ENCODE data around the gene FAM161A.
"Not testable (repeated sequence)": the region's sequence is repeated elsewhere in the genome, so short reads cannot be mapped to it uniquely, and the experiment has no call there.

Gene FAM161A

DNA sequence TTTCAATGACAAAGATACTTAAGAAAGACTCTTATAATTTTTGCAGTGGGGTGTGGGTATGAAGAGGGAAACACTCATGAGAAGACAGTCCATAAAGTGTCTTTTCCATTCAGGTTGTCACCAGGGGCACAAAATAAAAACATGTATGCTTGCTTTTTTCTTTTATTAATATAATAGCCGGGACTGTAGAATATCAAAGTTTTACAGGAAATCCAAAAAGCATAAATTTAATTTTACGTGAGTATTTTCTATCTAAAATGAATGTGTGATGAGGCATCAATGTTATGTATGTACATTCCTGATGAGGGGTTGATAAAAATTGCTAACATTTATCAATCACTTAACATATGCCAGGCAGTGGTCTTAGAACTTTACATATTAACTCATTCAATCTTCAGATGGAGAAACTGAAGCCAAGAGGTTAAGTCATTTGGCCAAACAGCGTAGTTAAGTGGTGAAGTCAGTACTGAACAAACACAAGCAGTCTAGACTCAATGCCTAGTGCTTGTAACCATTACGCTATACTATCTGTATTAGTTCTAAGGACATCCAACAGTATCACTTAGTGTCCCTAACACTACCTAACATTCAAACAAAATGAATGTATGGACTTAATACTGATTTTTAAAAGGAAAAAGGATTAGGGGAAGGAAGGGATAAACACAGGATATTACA, 23.8 kb upstream of the FAM161A start:
- Histone ChIP-seq H3K36me3 (ENCODE audit: control insufficient read depth in 2 of 2, insufficient read depth in 2 of 2, low read length in 2 of 2) (peaks cover 45 to 63% of the 10 kb centered on the region in 2 donors), H3K9me3 (ENCODE audit: control insufficient read depth in 2 of 2, low read length in 2 of 2) (no peaks in the 10 kb centered on the region), H3K27ac (ENCODE audit: low read depth in 2 of 2, low read length in 2 of 2) (no peak overlapping the region), H3K9ac (ENCODE audit: low read depth in 1 of 2, low read length in 2 of 2) (no peak overlapping the region), H3K27me3 (ENCODE audit: control insufficient read depth in 2 of 2, insufficient read depth in 2 of 2, low read length in 2 of 2) (no peaks in the 10 kb centered on the region), H3K4me1 (ENCODE audit: control insufficient read depth in 2 of 2, insufficient read depth in 2 of 2, low read length in 2 of 2) (no peaks in the 10 kb centered on the region), H3K4me3 (ENCODE audit: low read length in 2 of 2) (no peak overlapping the region)

DNA sequence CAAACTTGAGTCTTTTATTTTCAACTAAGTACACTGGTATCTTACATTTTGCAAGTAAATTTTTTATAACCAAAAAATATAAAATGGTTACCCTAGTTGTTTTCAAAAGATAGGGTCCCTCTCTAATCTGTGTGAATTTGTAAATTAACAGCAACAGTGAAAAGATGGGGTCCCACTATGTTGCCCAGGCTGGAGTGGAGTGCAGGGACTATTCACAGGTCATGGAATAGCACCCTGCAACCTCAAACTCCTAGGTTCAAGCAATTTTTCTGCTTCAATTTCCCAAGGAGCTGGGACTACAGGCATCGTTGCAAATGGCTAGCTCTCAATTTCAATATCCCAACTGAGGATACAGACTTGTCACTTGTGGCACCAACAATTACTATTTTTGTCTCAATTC, 22.5 kb upstream of the FAM161A start:
- H3K36me3 ChIP-seq (ENCODE audit: control insufficient read depth in 2 of 2, insufficient read depth in 2 of 2, low read length in 2 of 2) = peaks cover 51 to 65% of the 10 kb centered on the region in 2 donors
- no peak overlapping the region for H3K27ac ChIP-seq (ENCODE audit: low read depth in 2 of 2, low read length in 2 of 2)
- no peaks in the 10 kb centered on the region for H3K9me3 ChIP-seq (ENCODE audit: control insufficient read depth in 2 of 2, low read length in 2 of 2)

DNA sequence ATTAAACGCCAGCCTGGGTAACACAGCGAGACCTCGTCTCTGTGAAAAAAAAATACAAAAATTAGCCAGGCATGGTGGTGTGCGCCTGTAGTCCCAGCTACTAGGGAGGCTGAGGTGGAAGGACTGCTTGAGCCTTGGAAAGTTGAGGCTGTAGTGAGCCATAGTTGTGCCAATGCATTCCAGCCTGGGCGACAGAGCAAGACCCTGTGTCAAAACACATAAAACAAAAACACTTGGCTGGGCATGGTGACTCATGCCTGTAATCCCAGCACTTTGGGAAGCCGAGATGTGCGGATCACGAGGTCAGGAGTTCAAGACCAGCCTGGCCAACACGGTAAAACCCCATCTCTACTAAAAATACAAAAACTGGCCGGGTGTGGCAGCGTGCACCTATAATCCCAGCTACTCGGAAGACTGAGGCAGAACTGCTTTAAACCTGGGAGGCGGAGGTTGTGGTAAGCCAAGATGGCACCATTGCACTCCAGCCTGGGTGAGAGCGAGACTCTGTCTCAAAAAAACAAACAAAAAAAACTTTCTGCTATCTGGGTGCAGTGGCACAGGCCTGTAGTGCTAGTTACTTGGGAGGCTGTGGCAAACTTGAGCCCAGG, 12.7 kb upstream of the FAM161A start:
- H3K9me3 ChIP-seq (ENCODE audit: control insufficient read depth in 2 of 2, low read length in 2 of 2); H3K9ac ChIP-seq (ENCODE audit: low read depth in 1 of 2, low read length in 2 of 2); H3K4me3 ChIP-seq (ENCODE audit: low read length in 2 of 2); H3K27me3 ChIP-seq (ENCODE audit: control insufficient read depth in 2 of 2, insufficient read depth in 2 of 2, low read length in 2 of 2); H3K4me1 ChIP-seq (ENCODE audit: control insufficient read depth in 2 of 2, insufficient read depth in 2 of 2, low read length in 2 of 2); H3K27ac ChIP-seq (ENCODE audit: low read depth in 2 of 2, low read length in 2 of 2): not testable (repeated sequence)
- peaks cover 23 to 48% of the 10 kb centered on the region in 2 donors for H3K36me3 ChIP-seq (ENCODE audit: control insufficient read depth in 2 of 2, insufficient read depth in 2 of 2, low read length in 2 of 2)

More for the DNA sequence above, 22.5 kb upstream of the FAM161A start:
- Histone ChIP-seq H3K27me3 (ENCODE audit: control insufficient read depth in 2 of 2, insufficient read depth in 2 of 2, low read length in 2 of 2) (no peaks in the 10 kb centered on the region), H3K4me1 (ENCODE audit: control insufficient read depth in 2 of 2, insufficient read depth in 2 of 2, low read length in 2 of 2) (no peaks in the 10 kb centered on the region), H3K9ac (ENCODE audit: low read depth in 1 of 2, low read length in 2 of 2) (no peak overlapping the region), H3K4me3 (ENCODE audit: low read length in 2 of 2) (no peak overlapping the region)

DNA sequence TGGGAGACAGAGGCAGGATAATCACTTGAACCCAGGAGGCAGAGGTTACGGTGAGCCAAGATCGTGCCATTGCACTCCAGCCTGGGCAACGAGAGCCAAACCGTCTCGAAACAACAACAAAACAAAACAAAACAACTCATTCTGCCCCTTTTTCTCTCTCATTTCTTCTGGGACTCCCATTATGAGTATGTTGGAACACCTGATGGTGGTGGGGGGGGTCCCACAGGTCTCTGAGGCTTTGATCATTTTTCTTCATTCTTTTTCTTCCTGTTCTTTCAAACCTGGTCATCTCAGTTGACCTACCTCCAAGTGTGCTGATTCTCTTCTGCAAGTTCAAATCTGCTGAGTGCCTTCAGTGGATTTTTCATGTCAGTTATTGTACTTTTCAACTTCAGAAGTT, 8.2 kb upstream of the FAM161A start:
- Histone ChIP-seq H3K9me3 (ENCODE audit: control insufficient read depth in 2 of 2, low read length in 2 of 2) (no peaks in the 10 kb centered on the region), H3K9ac (ENCODE audit: low read depth in 1 of 2, low read length in 2 of 2) (no peak overlapping the region), H3K36me3 (ENCODE audit: control insufficient read depth in 2 of 2, insufficient read depth in 2 of 2, low read length in 2 of 2) (peaks cover 0 to 16% of the 10 kb centered on the region in 2 donors), H3K27me3 (ENCODE audit: control insufficient read depth in 2 of 2, insufficient read depth in 2 of 2, low read length in 2 of 2) (no peaks in the 10 kb centered on the region), H3K4me3 (ENCODE audit: low read length in 2 of 2) (no peak overlapping the region), H3K4me1 (ENCODE audit: control insufficient read depth in 2 of 2, insufficient read depth in 2 of 2, low read length in 2 of 2) (no peaks in the 10 kb centered on the region), H3K27ac (ENCODE audit: low read depth in 2 of 2, low read length in 2 of 2) (no peak overlapping the region)

DNA sequence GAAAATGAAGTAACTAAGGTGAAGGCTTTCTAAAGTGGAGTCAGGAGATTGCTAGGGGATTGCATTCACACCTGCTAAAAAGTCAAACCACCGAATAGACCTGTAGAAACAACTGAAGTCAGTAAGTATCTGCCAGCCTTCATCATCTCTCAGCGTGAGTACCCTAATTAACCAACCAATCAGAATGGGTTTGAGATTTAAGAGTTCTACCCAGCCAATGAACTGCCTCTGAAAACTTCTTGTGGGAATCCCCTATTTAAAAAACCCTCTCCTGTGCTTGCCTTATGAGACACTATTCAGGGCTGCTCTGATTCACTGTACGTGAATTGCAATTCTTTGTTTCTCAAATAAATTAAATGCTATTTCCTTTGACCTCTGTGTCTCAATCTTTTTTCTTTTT, 3.4 kb upstream of the FAM161A start:
- Histone ChIP-seq H3K4me3 (ENCODE audit: low read length in 2 of 2) (no peak overlapping the region), H3K36me3 (ENCODE audit: control insufficient read depth in 2 of 2, insufficient read depth in 2 of 2, low read length in 2 of 2) (no peaks in the 10 kb centered on the region), H3K27me3 (ENCODE audit: control insufficient read depth in 2 of 2, insufficient read depth in 2 of 2, low read length in 2 of 2) (no peaks in the 10 kb centered on the region), H3K4me1 (ENCODE audit: control insufficient read depth in 2 of 2, insufficient read depth in 2 of 2, low read length in 2 of 2) (peaks cover 8 to 16% of the 10 kb centered on the region in 2 donors), H3K9me3 (ENCODE audit: control insufficient read depth in 2 of 2, low read length in 2 of 2) (no peaks in the 10 kb centered on the region), H3K9ac (ENCODE audit: low read depth in 1 of 2, low read length in 2 of 2) (no peak overlapping the region), H3K27ac (ENCODE audit: low read depth in 2 of 2, low read length in 2 of 2) (no peak overlapping the region)

DNA sequence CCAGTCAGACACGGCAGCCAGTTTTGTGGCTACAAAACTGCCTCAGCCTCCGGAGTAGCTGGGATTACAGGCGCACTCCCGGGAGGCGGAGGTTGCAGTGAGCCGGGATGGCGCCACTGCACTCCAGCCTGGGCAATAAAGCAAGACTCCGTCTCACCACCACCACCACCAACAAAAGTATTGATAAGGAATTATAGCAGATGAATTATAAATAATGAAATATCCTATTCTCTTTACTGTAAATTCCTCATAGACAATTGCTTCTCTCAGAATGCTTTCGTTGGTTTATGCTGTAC, 1.4 kb upstream of the FAM161A start:
- Histone ChIP-seq H3K9ac (ENCODE audit: low read depth in 1 of 2, low read length in 2 of 2) (peak overlapping the region in 1 of 2 donors; percentile 84), H3K4me3 (ENCODE audit: low read length in 2 of 2) (peak overlapping the region; percentile 74 to 99), H3K27me3 (ENCODE audit: control insufficient read depth in 2 of 2, insufficient read depth in 2 of 2, low read length in 2 of 2) (no peaks in the 10 kb centered on the region), H3K4me1 (ENCODE audit: control insufficient read depth in 2 of 2, insufficient read depth in 2 of 2, low read length in 2 of 2) (peaks cover 8 to 16% of the 10 kb centered on the region in 2 donors), H3K9me3 (ENCODE audit: control insufficient read depth in 2 of 2, low read length in 2 of 2) (no peaks in the 10 kb centered on the region), H3K36me3 (ENCODE audit: control insufficient read depth in 2 of 2, insufficient read depth in 2 of 2, low read length in 2 of 2) (no peaks in the 10 kb centered on the region), H3K27ac (ENCODE audit: low read depth in 2 of 2, low read length in 2 of 2) (peak overlapping the region in 1 of 2 donors; percentile 77)

DNA sequence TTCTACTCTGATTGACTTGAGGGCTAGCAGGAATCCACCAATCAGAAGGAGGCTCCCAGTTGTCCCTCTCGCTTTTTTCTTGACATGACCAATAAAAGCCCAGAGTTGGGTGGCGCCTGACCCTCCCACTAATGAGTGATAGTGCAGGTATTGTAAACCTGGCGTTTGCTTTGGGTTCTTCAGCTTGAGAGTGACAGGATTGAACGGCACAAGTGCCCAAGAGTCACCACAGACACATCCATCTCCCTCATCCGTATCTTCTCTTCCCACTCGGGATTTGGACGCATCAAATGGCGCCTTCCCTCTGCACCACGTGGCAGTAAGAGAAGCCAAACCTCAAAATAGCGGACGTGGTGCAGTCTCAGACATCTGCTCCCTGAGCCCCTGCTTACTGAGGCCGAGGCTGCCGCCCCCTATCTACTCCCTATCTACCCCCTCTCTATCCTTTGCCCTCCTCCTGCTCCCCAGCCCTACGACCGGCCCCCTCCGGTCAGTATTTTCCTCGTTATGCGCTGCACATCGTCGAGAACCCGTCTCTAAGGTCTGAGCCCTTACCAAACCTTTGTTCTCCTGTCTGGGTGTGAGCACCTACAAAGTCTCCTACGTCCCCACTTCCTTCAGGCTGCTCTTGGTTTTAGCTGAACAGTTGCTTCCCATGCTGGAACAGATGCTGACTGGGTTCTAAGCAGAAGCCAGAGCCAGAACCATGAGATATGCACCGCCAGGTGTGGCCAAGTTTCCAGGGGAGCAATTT, 881 bp upstream of the FAM161A start:
- Histone ChIP-seq H3K27ac (ENCODE audit: low read depth in 2 of 2, low read length in 2 of 2) (peak overlapping the region; percentile 77 to 87), H3K27me3 (ENCODE audit: control insufficient read depth in 2 of 2, insufficient read depth in 2 of 2, low read length in 2 of 2) (no peaks in the 10 kb centered on the region), H3K4me3 (ENCODE audit: low read length in 2 of 2) (peak overlapping the region; percentile 74 to 99), H3K9ac (ENCODE audit: low read depth in 1 of 2, low read length in 2 of 2) (peak overlapping the region; percentile 52 to 84), H3K9me3 (ENCODE audit: control insufficient read depth in 2 of 2, low read length in 2 of 2) (no peaks in the 10 kb centered on the region), H3K36me3 (ENCODE audit: control insufficient read depth in 2 of 2, insufficient read depth in 2 of 2, low read length in 2 of 2) (no peaks in the 10 kb centered on the region), H3K4me1 (ENCODE audit: control insufficient read depth in 2 of 2, insufficient read depth in 2 of 2, low read length in 2 of 2) (peaks cover 8 to 16% of the 10 kb centered on the region in 2 donors)

DNA sequence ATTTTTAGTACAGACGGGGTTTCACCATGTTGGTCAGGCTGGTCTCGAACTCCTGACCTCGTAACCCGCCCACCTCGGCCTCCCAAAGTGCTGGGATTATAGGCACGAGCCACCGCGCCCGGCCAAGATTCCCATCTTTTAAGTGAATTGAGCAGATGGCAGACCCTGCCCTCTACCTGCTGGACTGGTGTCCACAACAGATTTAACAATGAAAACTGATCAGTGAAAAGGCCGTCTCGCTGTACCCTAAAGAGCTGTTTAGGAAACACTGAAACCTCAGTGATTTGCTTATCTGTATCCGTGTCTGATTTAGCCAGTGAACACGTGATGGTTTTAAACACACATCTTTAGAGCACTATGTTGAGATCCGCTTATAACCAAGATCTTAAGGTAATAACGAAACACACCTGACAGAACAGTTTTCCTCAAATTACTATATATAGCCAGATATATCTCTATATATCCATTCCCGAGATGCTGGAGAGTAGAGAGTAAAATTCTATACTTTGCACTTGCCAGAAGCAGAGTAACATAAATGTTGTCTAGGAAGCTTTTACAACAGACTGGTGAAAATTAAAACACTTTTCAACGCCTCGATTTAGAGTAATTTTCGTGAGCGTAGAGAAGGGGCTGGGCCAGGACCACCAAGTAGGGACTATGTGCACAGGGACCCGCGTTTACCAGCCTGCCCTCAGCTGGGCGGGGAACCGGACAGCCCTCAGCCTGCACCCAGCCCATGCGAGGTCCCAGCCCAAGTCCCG, 594 bp downstream of the FAM161A start:
- no peaks in the 10 kb centered on the region for H3K9me3 ChIP-seq (ENCODE audit: control insufficient read depth in 2 of 2, low read length in 2 of 2)
- no peaks in the 10 kb centered on the region for H3K36me3 ChIP-seq (ENCODE audit: control insufficient read depth in 2 of 2, insufficient read depth in 2 of 2, low read length in 2 of 2)
- peak overlapping the region; percentile 77 to 87 for H3K27ac ChIP-seq (ENCODE audit: low read depth in 2 of 2, low read length in 2 of 2)
- peak overlapping the region; percentile 74 to 99 for H3K4me3 ChIP-seq (ENCODE audit: low read length in 2 of 2)
- no peaks in the 10 kb centered on the region for H3K27me3 ChIP-seq (ENCODE audit: control insufficient read depth in 2 of 2, insufficient read depth in 2 of 2, low read length in 2 of 2)
- peaks cover 8 to 16% of the 10 kb centered on the region in 2 donors for H3K4me1 ChIP-seq (ENCODE audit: control insufficient read depth in 2 of 2, insufficient read depth in 2 of 2, low read length in 2 of 2)
- H3K9ac ChIP-seq (ENCODE audit: low read depth in 1 of 2, low read length in 2 of 2) = peak overlapping the region; percentile 65 to 84

DNA sequence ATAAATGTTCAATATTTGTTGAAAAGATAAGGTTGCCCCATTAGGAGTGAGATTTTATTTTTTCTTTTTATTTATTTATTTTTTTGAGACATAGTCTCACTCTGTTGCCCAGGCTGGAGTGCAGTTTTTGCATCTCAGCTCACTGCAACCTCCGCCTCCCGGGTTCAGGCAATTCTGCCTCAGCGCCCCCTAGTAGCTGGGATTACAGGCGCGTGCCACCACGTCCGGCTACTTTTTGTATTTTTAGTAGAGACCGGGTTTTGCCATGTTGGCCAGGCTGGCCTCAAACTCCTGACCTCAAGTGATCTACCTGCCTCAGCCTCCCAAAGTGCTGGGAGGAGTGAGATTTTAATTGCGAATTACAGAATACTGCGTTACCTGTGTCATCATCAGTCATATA, 2.6 kb downstream of the FAM161A start:
- H3K4me1 ChIP-seq (ENCODE audit: control insufficient read depth in 2 of 2, insufficient read depth in 2 of 2, low read length in 2 of 2) = peaks cover 8 to 16% of the 10 kb centered on the region in 2 donors
- not testable (repeated sequence) for H3K9ac ChIP-seq (ENCODE audit: low read depth in 1 of 2, low read length in 2 of 2); H3K4me3 ChIP-seq (ENCODE audit: low read length in 2 of 2); H3K36me3 ChIP-seq (ENCODE audit: control insufficient read depth in 2 of 2, insufficient read depth in 2 of 2, low read length in 2 of 2); H3K27ac ChIP-seq (ENCODE audit: low read depth in 2 of 2, low read length in 2 of 2); H3K27me3 ChIP-seq (ENCODE audit: control insufficient read depth in 2 of 2, insufficient read depth in 2 of 2, low read length in 2 of 2); H3K9me3 ChIP-seq (ENCODE audit: control insufficient read depth in 2 of 2, low read length in 2 of 2)

DNA sequence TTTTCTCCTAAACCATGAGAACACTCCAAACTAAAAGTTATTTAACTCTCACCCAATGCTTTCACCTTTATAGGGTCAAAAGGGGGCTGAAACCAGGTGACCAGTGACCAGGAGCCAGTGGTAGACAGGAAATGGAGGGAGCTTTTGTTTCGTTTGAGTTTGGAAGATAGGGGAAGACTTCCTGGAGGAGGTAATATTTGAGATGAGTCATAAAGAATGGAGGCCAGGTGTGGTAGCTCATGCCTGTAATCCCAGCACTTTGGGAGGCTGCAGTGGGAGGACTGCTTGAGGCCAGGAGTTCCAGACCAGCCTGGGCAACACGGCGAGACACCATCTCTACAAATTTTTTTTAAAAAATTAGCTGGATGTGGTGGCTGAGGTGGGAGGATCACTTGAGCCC, 8.5 kb downstream of the FAM161A start:
- Histone ChIP-seq H3K9ac (ENCODE audit: low read depth in 1 of 2, low read length in 2 of 2) (no peak overlapping the region), H3K27ac (ENCODE audit: low read depth in 2 of 2, low read length in 2 of 2) (no peak overlapping the region), H3K4me1 (ENCODE audit: control insufficient read depth in 2 of 2, insufficient read depth in 2 of 2, low read length in 2 of 2) (no peaks in the 10 kb centered on the region), H3K36me3 (ENCODE audit: control insufficient read depth in 2 of 2, insufficient read depth in 2 of 2, low read length in 2 of 2) (peaks cover 0 to 3% of the 10 kb centered on the region in 2 donors), H3K4me3 (ENCODE audit: low read length in 2 of 2) (no peak overlapping the region), H3K27me3 (ENCODE audit: control insufficient read depth in 2 of 2, insufficient read depth in 2 of 2, low read length in 2 of 2) (no peaks in the 10 kb centered on the region), H3K9me3 (ENCODE audit: control insufficient read depth in 2 of 2, low read length in 2 of 2) (no peaks in the 10 kb centered on the region)
